ENCODE data around the gene TDRD7. TPM values are rescaled to one million over a fixed set of nuclear protein-coding genes. Genes with fewer than 3 reads are reported as not detected.

Gene TDRD7
- total and polyA plus RNA-seq, 9 of the 15 experiments (the other 6 are each of a cell fraction or from before 2014, with no cell fraction given), result 2.2 to 7.7 (median 5.2) TPM

GRCh38 chr9:97502222-97502983 is 90.5 kb downstream of the TDRD7 start (continued):
- peak in 1 of 2 experiments; percentile 21; a peak in 1 of 4 replicates for TF ChIP-seq SIN3A (IDR thresholded peaks at IDR 0.05; ENCODE audit: borderline replicate concordance in 2 of 2, control insufficient read depth in 1 of 2, low read depth in 2 of 2, low read length in 2 of 2)
- no peak for TF ChIP-seq PCBP2 (IDR thresholded peaks at IDR 0.05; ENCODE audit: low read depth, low read length, poor library complexity, severe bottlenecking)
- peak; percentile 27 for TF ChIP-seq KDM5B (IDR thresholded peaks at IDR 0.05; ENCODE audit: insufficient replicate concordance, low read depth, low read length)
- TF ChIP-seq TFAP4 (CRISPR knock-in tag; IDR thresholded peaks at IDR 0.05; ENCODE audit: borderline replicate concordance), result peak; percentile 13; the same call in 1 of the 2 replicates
- TF ChIP-seq MAX (CRISPR knock-in tag; IDR thresholded peaks at IDR 0.05), result no peak
- no peak for TF ChIP-seq ZNF644 (tag; IDR thresholded peaks at IDR 0.05; ENCODE audit: low read depth)
- peak; percentile 22; the same call in 1 of the 2 replicates for TF ChIP-seq MEF2A (IDR thresholded peaks at IDR 0.05; ENCODE audit: control insufficient read depth, low read depth, low read length)
- no peak for TF ChIP-seq ZNF3 (CRISPR knock-in tag; IDR thresholded peaks at IDR 0.05)
- peak; percentile 64 for TF ChIP-seq RBFOX2 (IDR thresholded peaks at IDR 0.05; ENCODE audit: low read depth, low read length)
- 0 out of 2 replicates have a peak, but pooled peaks have one; percentile 42 for TF ChIP-seq ZNF263 (CRISPR knock-in tag; IDR thresholded peaks at IDR 0.05; ENCODE audit: borderline replicate concordance)
- TF ChIP-seq SAFB (IDR thresholded peaks at IDR 0.05; ENCODE audit: borderline replicate concordance, low read depth, low read length), result peak; percentile 29; the same call in 1 of the 2 replicates
- no peak for TF ChIP-seq MAFK (IDR thresholded peaks at IDR 0.05; ENCODE audit: low read length)
- TF ChIP-seq ZNF23 (CRISPR knock-in tag; IDR thresholded peaks at IDR 0.05), result no peak
- peak; percentile 57; the same call in 1 of the 2 replicates for TF ChIP-seq ZFX (CRISPR knock-in tag; IDR thresholded peaks at IDR 0.05)
- TF ChIP-seq NRF1 (conservative IDR thresholded peaks at IDR 0.05 in 1 of 2, IDR thresholded peaks at IDR 0.05 in 1 of 2), result peak; percentile 69 to 76
- peak; percentile 28 for TF ChIP-seq POLR2G (IDR thresholded peaks at IDR 0.05; ENCODE audit: low read depth, low read length)

All from K562 (cell line).